Activated T-cell treated with anti-CD3 and anti-CD28 coated beads for 24 hours (primary cell): Measurements from ENCODE around the gene DUSP9.
A peak's percentile ranks its signal among the peaks of the same experiment; 100 is the strongest.

ENCODE experiments used
- DNase-seq: peaks from one replicate; pipeline ENCODE4 v3.0.0-alpha.2; 2020; ENCODE audit warnings: low read depth

DUSP9 gene

DNA sequence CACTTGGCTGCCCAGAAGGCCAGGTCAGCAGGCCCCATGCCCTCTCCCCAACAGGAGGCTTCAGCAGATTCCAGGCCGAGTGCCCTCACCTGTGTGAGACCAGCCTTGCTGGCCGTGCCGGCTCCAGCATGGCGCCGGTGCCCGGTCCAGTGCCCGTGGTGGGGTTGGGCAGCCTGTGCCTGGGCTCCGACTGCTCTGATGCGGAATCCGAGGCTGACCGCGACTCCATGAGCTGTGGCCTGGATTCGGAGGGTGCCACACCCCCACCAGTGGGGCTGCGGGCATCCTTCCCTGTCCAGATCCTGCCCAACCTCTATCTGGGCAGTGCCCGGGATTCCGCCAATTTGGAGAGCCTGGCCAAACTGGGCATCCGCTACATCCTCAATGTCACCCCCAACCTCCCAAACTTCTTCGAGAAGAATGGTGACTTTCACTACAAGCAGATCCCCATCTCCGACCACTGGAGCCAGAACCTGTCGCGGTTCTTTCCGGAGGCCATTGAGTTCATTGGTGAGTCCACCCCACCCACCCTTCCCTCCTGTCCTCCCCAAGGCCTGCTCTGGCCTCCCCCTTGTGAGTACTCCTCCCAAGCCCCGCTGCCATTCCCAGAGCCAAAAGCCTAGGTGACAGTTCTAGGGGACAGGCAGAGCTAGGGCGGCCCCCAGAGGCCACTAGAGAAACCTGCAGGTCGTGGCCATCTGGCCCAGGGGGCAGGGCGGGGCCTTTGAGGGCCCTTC, 2.3 kb downstream of the DUSP9 start:
- no peak for DNase-seq

DNA sequence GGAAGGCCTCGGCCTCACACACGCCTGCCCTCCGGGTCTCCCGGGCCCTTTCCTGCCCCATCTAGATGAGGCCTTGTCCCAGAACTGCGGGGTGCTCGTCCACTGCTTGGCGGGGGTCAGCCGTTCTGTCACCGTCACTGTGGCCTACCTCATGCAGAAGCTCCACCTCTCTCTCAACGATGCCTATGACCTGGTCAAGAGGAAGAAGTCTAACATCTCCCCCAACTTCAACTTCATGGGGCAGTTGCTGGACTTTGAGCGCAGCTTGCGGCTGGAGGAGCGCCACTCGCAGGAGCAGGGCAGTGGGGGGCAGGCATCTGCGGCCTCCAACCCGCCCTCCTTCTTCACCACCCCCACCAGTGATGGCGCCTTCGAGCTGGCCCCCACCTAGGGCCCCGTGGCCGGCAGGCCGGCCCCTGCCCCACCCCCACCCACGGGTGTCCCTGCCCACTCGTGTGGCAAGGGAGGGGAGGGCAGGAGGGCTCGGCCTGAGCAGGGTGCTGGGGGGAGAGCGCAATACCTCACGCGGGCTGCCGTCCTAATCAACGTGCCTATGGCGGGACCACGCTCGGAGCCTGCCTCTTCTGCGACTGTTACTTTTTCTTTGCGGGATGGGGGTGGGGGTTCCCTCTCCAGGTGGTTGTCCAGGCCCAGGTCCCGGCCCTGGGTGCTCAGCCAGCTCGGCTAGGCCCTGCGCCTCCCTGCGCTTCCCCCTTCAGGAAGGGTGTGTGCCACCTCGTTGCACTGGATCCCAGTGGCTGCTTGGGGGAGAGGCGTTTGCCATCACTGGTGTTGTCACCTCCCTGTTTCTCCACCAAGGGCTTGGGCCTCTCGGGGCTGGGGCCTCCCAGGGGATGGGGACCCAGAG, 3.1 kb downstream of the DUSP9 start:
- DNase-seq = no peak

GRCh38 chrX:153650959-153651358, 4.0 kb downstream of the DUSP9 start:
- DNase-seq = no peak

DNA sequence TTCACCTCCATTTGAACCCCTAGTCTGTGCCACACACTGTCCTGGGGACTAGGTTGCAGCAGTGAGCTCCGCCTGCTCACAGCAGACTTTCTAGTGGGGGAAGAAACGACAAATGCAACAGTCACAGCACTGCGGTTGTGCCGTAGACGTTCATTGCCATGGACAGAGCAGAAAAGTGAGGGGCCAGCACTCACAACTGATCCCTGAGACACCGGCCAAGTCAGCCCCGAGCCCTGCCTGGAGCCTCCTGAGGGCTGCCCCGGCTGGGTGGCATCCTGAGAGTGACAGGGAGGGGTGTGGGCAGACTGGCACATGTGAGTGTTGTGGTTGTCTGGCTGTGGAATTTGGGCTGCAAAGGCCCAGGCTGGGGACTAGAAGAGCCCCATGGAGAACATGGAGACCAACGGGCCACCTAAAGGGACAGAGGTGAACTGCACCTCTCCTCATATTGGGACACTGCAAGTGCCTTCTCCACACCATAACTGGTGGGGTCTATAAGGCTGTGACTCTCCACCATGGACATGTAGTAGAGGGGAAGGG, 4.6 kb downstream of the DUSP9 start:
- no peak for DNase-seq

DNA sequence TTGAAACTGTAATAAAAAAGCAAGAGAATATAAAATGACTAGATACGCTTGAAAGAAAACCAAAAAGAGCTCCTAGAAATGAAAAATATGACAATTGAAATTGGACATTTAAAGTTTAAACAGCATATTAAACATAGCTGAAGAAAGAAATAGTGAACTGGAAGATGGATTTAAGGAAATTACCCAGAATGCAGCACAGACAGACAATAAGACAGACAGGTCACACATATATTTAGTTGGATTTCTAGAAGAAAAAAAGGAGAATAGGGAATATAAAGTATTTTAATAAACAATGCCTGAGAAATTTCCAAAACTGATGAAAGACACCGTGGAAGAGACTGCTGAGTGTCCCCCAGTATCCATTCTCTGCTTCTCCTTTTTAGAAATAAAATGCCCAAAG, 6.6 kb downstream of the DUSP9 start:
- DNase-seq = no peak

GRCh38 chrX:153657161-153657560, 10.2 kb downstream of the DUSP9 start:
- DNase-seq = no peak

GRCh38 chrX:153659268-153659667, 12.3 kb downstream of the DUSP9 start:
- no peak for DNase-seq

DNA sequence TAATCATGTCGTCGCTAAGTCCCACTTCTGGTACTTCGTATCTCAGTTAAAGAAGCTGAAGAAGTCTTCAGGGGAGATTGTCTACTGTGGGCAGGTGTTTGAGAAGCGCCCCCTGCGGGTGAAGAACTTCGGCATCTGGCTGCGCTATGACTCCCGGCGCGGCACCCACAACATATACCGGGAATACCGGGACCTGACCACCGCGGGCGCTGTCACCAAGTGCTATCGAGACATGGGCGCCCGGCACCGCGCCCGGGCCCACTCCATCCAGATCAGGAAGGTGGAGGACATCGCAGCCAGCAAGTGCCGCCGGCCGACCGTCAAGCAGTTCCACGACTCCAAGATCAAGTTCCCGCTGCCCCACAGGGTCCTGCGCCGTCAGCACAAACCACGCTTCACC, 15.3 kb downstream of the DUSP9 start:
- DNase-seq = peak; percentile 40

- DNase-seq = no peak
Observed at GRCh38 chrX:153665726-153666306, 18.8 kb downstream of the DUSP9 start.

DNA sequence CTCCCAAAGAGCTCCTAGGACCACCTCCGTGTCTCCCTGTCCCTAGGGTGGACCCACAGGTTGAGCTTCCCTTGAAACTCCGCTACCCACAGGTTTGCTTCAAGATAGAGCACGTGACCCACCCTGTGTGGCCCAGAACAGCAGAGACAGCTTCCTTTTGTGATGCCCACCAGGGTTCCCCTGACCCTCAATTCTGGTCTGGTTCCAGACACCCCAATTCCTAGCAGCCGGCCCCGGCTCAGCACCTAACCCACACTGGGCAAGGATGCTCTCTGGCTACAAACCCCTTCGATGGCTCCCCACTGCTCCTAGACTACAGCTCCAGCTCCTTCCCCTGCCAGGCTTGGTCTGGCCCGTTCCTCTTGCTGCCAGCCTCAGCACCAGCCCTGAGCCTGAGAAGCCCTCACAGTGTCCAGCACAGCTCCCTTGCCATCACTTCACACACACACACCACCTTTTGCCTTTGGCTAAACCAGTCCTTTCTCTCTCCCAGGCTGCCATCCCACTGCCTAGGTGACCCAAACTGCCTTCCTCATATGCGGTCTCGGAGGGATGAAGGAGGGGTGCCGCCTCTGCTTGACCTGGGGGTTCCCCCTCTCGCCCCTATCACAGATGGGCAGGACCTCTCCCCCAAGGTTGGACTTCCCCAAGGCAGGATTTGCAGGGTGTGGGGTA, 20.4 kb downstream of the DUSP9 start:
- DNase-seq = no peak

GRCh38 chrX:153667956-153668396, 21.0 kb downstream of the DUSP9 start:
- DNase-seq = peak; percentile 66

- DNase-seq = no peak
Observed at GRCh38 chrX:153668423-153669173, 21.6 kb downstream of the DUSP9 start.

- no peak for DNase-seq
Observed at GRCh38 chrX:153669174-153669890, 22.3 kb downstream of the DUSP9 start.

GRCh38 chrX:153669901-153670731, 23.1 kb downstream of the DUSP9 start:
- no peak for DNase-seq

- DNase-seq = no peak
Observed at GRCh38 chrX:153670748-153671588, 24.0 kb downstream of the DUSP9 start.

- no peak for DNase-seq
Observed at GRCh38 chrX:153671589-153672530, 24.9 kb downstream of the DUSP9 start.

DNA sequence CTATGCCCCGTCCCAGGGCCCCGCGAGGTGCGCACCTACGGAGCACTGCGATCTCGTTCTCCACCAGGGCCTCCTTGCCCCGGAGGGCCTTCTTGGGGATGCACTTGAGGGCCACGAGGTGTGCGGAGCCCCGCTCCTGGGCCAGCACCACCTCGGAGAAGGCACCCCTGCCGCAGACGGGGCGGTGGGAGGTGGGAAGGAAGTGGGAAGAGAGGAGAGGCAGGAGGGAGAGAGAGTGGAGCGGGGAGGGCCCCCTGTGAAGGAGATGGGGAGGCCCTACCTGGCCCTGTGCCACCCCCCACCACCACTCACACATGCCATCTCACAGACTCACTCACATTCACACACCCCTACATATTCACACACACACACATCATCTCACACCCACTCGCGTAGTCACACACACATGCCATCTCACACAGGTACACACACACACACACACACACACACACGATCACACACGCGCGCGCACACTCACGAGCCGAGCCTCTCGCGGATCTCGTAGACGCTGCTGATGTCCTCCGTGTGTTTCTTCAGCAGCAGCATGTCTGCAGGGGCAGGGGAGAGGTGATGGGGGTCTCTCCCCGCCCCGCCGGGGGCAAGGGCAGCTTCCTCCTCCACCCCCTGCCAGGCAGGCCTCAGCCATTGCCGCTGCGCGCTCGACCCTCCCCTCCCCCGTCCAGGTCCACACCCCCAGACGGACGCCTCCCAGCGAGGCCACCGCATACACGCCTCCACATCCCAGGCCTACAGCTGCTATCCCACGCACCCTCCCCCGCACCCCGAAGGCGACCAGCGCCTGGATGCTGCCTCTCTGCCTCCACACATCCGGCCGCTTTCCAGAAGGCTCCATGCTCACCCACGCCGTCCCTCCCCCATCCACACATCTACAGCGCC, 25.8 kb downstream of the DUSP9 start:
- no peak for DNase-seq
